Endothelial cell (in vitro differentiated cells): Measurements from ENCODE around the gene PDGFRA. TPM values are rescaled to one million over a fixed set of nuclear protein-coding genes. Genes with fewer than 3 reads are reported as not detected.
"Not testable (repeated sequence)": the region's sequence is repeated elsewhere in the genome, so short reads cannot be mapped to it uniquely, and the experiment has no call there.

Source experiments
- DNase-seq: peaks from one replicate; pipeline ENCODE4 v3.0.0; 2021; ENCODE audit warnings: low spot score
- H3K27ac Mint-ChIP-seq: one replicate; pipeline ENCODE4 v1.8.0; 2021; ENCODE audit warnings: mixed read lengths, inconsistent platforms; ENCODE audit not compliant: unreplicated experiment
- H3K27me3 Mint-ChIP-seq: one replicate; pipeline ENCODE4 v1.8.0; 2021; ENCODE audit warnings: mild to moderate bottlenecking, moderate library complexity, mixed read lengths, inconsistent platforms; ENCODE audit not compliant: unreplicated experiment
- H3K36me3 Mint-ChIP-seq: one replicate; pipeline ENCODE4 v1.8.0; 2021; ENCODE audit warnings: mild to moderate bottlenecking, low read depth, mixed read lengths, inconsistent platforms; ENCODE audit not compliant: unreplicated experiment
- H3K4me1 Mint-ChIP-seq: one replicate; pipeline ENCODE4 v1.8.0; 2021; ENCODE audit warnings: mild to moderate bottlenecking, mixed read lengths, inconsistent platforms; ENCODE audit not compliant: unreplicated experiment
- H3K4me3 Mint-ChIP-seq: one replicate; pipeline ENCODE4 v1.8.0; 2021; ENCODE audit warnings: mild to moderate bottlenecking, mixed read lengths, inconsistent platforms; ENCODE audit not compliant: unreplicated experiment
- H3K9me3 Mint-ChIP-seq: one replicate; pipeline ENCODE4 v1.8.0; 2021; ENCODE audit warnings: mixed read lengths, inconsistent platforms; ENCODE audit not compliant: unreplicated experiment
- CTCF ChIP-seq: fragments of 200-600 bp; sonication (generic); IDR thresholded peaks from one replicate; pipeline ENCODE4 v1.5.0; 2021; ENCODE audit warnings: antibody characterized with exemption; ENCODE audit not compliant: unreplicated experiment
- total RNA-seq: library from RNA; stranded (reverse); fragmentation: NEBNext Ultra II Directional; extraction: Animal tissue kit (Norgen Biotek cat#: 25700); gene quantifications from one replicate; pipeline ENCODE4 v1.2.1, GENCODE V29; 2021; ENCODE audit not compliant: unreplicated experiment

The PDGFRA gene
- total RNA-seq, 1 donor from 2014 or later, result 3.4 TPM

DNA sequence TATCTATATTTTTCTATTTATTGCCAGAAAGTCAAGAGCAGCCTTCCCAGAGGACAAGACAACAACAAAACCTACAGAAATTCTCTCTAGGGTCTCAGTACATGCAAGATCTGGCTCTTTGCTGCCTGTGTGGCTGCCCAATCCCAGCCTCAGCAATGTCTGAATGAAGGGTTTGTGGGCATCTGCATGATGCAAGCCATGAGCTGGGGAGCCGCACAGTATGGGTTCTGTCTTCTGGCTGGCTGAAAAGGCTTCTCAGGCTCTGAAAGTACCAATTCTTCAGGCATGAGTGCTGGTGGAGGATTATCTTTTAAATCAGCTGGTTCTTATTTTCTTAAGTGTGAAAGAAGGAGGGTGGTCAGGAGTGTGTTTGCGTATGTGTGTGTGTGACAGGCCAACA is 104.6 kb downstream of the PDGFRA start:
- Mint-ChIP-seq H3K27me3 (peaks cover 2% of the 10 kb centered on the region), H3K4me3 (no peak overlapping the region), H3K27ac (no peak overlapping the region), H3K4me1 (peaks cover 29% of the 10 kb centered on the region), H3K9me3 (no peaks in the 10 kb centered on the region), H3K36me3 (no peaks in the 10 kb centered on the region)
- no peak for DNase-seq
- no peak for TF ChIP-seq CTCF

DNA sequence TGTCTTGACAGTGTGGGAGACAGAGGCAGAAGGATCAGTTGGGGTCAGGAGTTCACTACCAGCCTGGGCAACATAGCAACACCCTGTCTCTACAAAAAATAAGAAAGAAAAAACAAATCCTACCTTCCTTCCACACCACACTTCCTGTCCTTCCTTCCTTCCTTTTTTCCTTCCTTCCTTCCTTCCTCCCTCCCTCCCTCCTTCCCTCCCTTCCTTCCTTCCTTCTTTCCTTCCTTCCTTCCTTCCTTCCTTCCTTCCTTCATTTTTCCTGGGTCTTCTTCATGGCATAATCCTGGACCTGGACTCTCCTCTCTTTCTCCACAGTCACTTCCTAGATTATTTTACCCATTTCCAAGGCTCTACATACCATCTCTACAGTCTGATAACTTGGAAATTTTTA is 105.7 kb downstream of the PDGFRA start:
- not testable (repeated sequence) for DNase-seq, H3K36me3 Mint-ChIP-seq, H3K27me3 Mint-ChIP-seq, H3K4me3 Mint-ChIP-seq, H3K27ac Mint-ChIP-seq, H3K9me3 Mint-ChIP-seq
- H3K4me1 Mint-ChIP-seq, result peaks cover 29% of the 10 kb centered on the region

- Mint-ChIP-seq H3K27ac (no peak overlapping the region), H3K4me1 (peaks cover 17% of the 10 kb centered on the region), H3K36me3 (no peaks in the 10 kb centered on the region), H3K4me3 (no peak overlapping the region), H3K9me3 (no peaks in the 10 kb centered on the region), H3K27me3 (peaks cover 2% of the 10 kb centered on the region)
- no peak for DNase-seq
- TF ChIP-seq CTCF, result no peak
Observed at GRCh38 chr4:54337009-54337408, 107.9 kb downstream of the PDGFRA start.

- not testable (repeated sequence) for H3K27me3 Mint-ChIP-seq, H3K27ac Mint-ChIP-seq, H3K4me3 Mint-ChIP-seq, H3K4me1 Mint-ChIP-seq, H3K36me3 Mint-ChIP-seq, DNase-seq, H3K9me3 Mint-ChIP-seq
Observed at GRCh38 chr4:54342067-54342466, 113.0 kb downstream of the PDGFRA start.

Other genes with a start within 250 kb of the PDGFRA start
- gene CHIC2, start 164.7 kb upstream of the PDGFRA start, total RNA-seq, result 33.1 TPM
- not detected for gene GSX2, start 129.1 kb upstream of the PDGFRA start, total RNA-seq